Left lung (tissue), 10 donors: Measurements from ENCODE around the gene CAB39. TPM values are rescaled to one million over a fixed set of nuclear protein-coding genes. Genes with fewer than 3 reads are reported as not detected.

ENCODE experiments used
- ATAC-seq: fragments of 200-7000 bp; cut with Tn5 transposase; one replicate; pipeline ENCODE4 v1.9.1; 2020; ENCODE audit warnings: moderate library complexity
- DNase-seq, 4 donors: peaks; one replicate each; pipeline ENCODE4 v3.0.0-alpha.2; 2013 to 2020
- H3K27ac ChIP-seq, 2 donors: fragments of 200-600 bp; sonication (generic) in 1 of 2; one replicate each; pipeline versions ENCODE4 v1.5.0 to v1.8.0; 2020 to 2021
- H3K27me3 ChIP-seq, 2 donors: fragments of 200-600 bp; sonication (generic) in 1 of 2; one replicate each; pipeline versions ENCODE4 v1.5.0 to v1.8.0; 2020 to 2021
- H3K36me3 ChIP-seq, 2 donors: fragments of 200-600 bp; sonication (generic) in 1 of 2; one replicate each; pipeline versions ENCODE4 v1.5.0 to v1.8.0; 2020 to 2021
- H3K4me1 ChIP-seq, 2 donors: fragments of 200-600 bp; one replicate each; pipeline ENCODE4 v1.8.0; 2021
- H3K4me3 ChIP-seq, 2 donors: fragments of 200-600 bp; sonication (generic) in 1 of 2; one replicate each; pipeline versions ENCODE4 v1.5.0 to v1.8.0; 2020 to 2021; ENCODE audit warnings: mild to moderate bottlenecking in 1 of 2
- H3K9me3 ChIP-seq, 2 donors: fragments of 200-600 bp; sonication (generic) in 1 of 2; one replicate each; pipeline versions ENCODE4 v1.5.0 to v1.8.0; 2020 to 2021
- intact Hi-C, 2 donors: fragments of 100-400 bp; cut with DNase I; formaldehyde crosslinking; loops; one replicate each; pipeline versions ENCODE4 v1.11.2 to v1.14.2; 2022
- polyA plus RNA-seq, 6 donors: library from polyadenylated mRNA; unstranded; fragments of 120-200 nt; gene quantifications; one replicate each; pipeline ENCODE4 v1.2.1, GENCODE V29; 2013; ENCODE audit not compliant: insufficient read length in 6 of 6
- total RNA-seq, 2 donors: library from RNA; stranded (reverse); fragmentation: NEBNext Ultra II Directional; extraction: Animal tissue kit (Norgen Biotek cat#: 25700); gene quantifications; one replicate each; pipeline ENCODE4 v1.2.1, GENCODE V29; 2021
- TF ChIP-seq, protein P1 (sequence below), 2 donors: fragments of 200-600 bp; sonication (generic) in 1 of 2; IDR thresholded peaks; one replicate each; pipeline versions ENCODE4 v1.5.0 to v1.8.0; 2021; ENCODE audit warnings: antibody characterized with exemption in 2 of 2
- donor health status: DM: no; HTN: yes; CAD: no.
- donor health status: DM: no; HTN: no; CAD: no.

CAB39 gene
- total and polyA plus RNA-seq, 8 donors: 52.9 to 86.5 (median 63.3) TPM

DNA sequence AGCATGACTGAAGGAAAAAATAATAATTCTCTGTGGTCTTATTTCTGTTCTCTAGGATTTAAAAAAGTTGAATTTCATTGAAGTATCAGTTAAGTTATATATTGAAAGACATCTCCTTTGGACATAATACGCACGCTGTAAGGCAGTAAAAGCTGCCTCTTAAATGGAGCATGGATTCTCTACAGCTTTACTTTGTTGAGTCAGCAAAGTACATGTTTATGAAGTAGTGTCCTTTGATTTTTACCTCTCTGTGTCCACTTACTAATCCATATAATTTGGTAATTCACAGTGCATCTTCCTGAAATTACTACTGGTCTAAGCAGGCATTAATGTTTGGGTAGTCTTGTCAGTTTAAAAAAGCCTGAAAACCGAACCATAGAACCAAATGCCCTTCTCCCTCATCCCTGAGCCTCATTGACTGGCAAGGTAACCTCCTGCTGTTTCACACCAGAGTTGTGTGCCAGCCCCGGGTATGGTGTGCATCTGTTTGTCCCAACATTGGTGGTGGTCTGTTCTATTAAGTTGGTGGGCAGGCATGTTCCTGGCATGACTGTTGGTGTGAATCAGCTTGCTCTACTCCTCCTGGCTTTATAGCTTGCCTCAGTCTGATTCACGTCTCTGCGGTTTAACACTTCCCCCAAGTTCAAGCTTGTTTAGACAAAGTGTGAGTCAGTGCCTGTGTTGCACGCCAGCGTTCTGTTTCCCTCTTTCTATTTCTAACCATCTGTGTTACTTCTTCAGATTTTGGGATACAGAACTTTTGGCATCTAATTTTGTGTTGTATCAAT, 81.1 kb downstream of the CAB39 start:
- intact Hi-C loops: no loop called here
- TF ChIP-seq, protein P1, sequence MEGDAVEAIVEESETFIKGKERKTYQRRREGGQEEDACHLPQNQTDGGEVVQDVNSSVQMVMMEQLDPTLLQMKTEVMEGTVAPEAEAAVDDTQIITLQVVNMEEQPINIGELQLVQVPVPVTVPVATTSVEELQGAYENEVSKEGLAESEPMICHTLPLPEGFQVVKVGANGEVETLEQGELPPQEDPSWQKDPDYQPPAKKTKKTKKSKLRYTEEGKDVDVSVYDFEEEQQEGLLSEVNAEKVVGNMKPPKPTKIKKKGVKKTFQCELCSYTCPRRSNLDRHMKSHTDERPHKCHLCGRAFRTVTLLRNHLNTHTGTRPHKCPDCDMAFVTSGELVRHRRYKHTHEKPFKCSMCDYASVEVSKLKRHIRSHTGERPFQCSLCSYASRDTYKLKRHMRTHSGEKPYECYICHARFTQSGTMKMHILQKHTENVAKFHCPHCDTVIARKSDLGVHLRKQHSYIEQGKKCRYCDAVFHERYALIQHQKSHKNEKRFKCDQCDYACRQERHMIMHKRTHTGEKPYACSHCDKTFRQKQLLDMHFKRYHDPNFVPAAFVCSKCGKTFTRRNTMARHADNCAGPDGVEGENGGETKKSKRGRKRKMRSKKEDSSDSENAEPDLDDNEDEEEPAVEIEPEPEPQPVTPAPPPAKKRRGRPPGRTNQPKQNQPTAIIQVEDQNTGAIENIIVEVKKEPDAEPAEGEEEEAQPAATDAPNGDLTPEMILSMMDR (IDR thresholded peaks at IDR 0.05): no peak
- ATAC-seq: peak; percentile 87
- peaks cover 0 to 3% of the 10 kb centered on the region in 2 donors for H3K9me3 ChIP-seq
- peak in 2 of 4 donors; percentile 27 to 77 for DNase-seq
- H3K4me3 ChIP-seq: no peak overlapping the region
- peaks cover 27 to 64% of the 10 kb centered on the region in 2 donors for H3K4me1 ChIP-seq
- H3K27me3 ChIP-seq: no peaks in the 10 kb centered on the region
- H3K27ac ChIP-seq: peak overlapping the region; percentile 71 to 80
- peaks cover 2 to 32% of the 10 kb centered on the region in 2 donors for H3K36me3 ChIP-seq

DNA sequence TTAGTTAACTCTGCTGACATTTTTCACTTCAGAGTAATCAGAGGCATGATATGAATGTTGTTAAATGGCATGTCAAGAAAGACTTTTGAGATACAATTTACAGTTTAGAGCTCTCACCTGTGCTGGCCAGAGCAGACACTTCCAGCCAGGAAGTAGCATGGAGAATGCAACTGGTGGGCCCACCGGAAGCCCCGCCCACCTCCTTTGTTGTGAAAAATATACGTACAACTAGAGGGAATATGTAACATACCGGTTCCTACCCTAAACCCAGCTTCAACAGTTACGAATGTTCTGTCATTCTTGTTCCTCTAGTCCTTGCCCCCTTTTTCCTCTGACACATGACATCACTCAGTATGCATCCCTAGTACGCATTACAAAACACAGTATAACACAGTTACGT, 81.9 kb downstream of the CAB39 start:
- Histone ChIP-seq H3K9me3 (no peaks in the 10 kb centered on the region), H3K36me3 (peaks cover 0 to 35% of the 10 kb centered on the region in 2 donors), H3K4me3 (no peak overlapping the region), H3K4me1 (peaks cover 27 to 70% of the 10 kb centered on the region in 2 donors), H3K27me3 (no peaks in the 10 kb centered on the region), H3K27ac (peak overlapping the region; percentile 71 to 80)
- TF ChIP-seq, protein P1 (IDR thresholded peaks at IDR 0.05): no peak
- ATAC-seq (no peak), DNase-seq (no peak)
- intact Hi-C loops: no loop called here

- Histone ChIP-seq H3K27ac (peak overlapping the region; percentile 24 to 37), H3K9me3 (no peaks in the 10 kb centered on the region), H3K27me3 (no peaks in the 10 kb centered on the region), H3K4me3 (no peak overlapping the region), H3K36me3 (peaks cover 0 to 37% of the 10 kb centered on the region in 2 donors), H3K4me1 (peaks cover 27 to 64% of the 10 kb centered on the region in 2 donors)
- TF ChIP-seq, protein P1 (IDR thresholded peaks at IDR 0.05): no peak
- ATAC-seq (no peak), DNase-seq (no peak)
- intact Hi-C loops: loop anchor here in 1 of 2 donors (5.0 kb wide), 1 partner anchor 84 kb away; the partner anchor contains the start of gene CAB39
These were observed 83.2 kb downstream of the CAB39 start for GRCh38 chr2:230795856-230796255.

DNA sequence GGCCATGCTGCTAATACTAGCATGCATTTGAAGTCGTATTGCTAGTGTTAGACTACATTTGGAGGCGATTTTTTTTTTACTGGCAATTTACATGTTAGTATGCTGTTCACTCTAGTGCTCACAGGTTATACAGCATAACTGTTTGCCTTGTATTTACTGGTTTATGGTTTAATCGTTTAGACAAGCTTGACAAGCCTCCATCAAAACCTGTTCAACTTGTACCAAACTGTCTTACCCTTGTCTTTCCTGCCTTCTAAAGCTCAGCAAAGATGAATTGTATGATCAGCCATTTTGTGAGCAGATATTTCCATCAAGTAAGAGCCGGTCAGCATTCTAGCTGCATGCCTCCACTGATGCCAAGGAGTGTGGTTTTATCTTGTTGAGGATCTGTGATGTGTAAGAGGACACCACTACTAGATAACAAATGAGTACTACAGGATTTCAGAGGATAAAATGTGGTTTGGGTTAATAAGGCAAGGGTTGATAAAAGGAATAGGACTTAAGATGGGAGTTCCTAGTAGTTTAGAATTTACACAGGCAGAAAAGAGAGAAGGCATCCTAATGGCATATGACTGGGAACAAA, 83.7 kb downstream of the CAB39 start:
- H3K9me3 ChIP-seq: no peaks in the 10 kb centered on the region
- peak overlapping the region; percentile 24 to 37 for H3K27ac ChIP-seq
- DNase-seq (no peak), ATAC-seq (no peak)
- peaks cover 0 to 37% of the 10 kb centered on the region in 2 donors for H3K36me3 ChIP-seq
- intact Hi-C loops: loop anchor here in 1 of 2 donors (5.0 kb wide), 1 partner anchor 84 kb away; the partner anchor contains the start of gene CAB39
- H3K4me3 ChIP-seq: no peak overlapping the region
- TF ChIP-seq, protein P1 (IDR thresholded peaks at IDR 0.05): no peak
- H3K4me1 ChIP-seq: peaks cover 27 to 64% of the 10 kb centered on the region in 2 donors
- no peaks in the 10 kb centered on the region for H3K27me3 ChIP-seq
